NCI-H526 (cell line): ENCODE results near the gene AIRE.
A peak's percentile ranks its signal among the peaks of the same experiment; 100 is the strongest.

Source experiments
- DNase-seq, 2 experiments: peaks; one replicate each; lab custom pipeline; 2025; lab: John Stamatoyannopoulos, UW

AIRE gene

DNA sequence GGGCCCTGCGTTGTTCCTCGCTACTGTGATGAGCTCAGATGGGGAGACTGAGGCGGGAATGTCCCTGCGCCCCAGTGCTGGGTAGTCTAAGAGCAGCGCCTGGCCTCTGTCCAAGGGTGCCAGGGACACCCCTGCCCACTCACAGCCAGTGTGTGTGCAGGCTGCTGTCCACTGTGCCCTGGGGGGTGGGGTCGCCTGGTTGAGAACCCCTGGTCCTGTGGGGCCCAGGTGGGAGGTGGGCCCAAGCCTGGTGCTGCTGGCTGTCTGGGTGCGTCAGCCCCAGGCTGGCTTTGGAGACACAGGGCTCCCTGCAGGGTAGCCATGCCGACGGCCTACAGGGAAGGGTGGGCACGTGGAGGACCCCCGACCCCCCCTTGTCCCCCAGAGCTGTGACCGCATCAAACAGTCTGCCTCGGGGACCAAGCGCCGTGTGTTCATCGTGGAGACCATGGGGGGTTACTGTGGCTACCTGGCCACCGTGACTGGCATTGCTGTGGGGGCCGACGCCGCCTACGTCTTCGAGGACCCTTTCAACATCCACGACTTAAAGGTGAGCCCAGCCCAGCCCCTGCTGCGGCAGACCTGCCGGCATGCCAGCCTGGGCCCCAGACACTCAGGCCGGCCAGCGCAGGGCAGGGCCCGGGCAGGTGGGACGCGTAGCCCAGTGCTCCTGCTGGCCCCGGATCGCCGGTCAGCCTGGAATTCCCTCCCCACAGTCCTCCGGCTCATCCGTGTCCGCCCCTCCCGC, 38.6 kb downstream of the AIRE start:
- no peak for DNase-seq

DNA sequence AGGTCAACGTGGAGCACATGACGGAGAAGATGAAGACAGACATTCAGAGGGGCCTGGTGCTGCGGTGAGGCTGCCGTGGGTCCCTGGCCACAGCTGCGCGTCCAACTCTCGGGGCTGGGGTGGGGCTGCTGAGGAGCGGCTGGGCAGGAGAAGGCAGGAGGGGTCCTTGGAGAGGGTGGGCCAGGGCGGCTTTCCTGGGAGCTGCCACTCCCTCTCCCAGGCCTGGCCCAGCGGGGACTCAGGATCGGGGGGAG, 39.1 kb downstream of the AIRE start:
- no peak for DNase-seq

DNA sequence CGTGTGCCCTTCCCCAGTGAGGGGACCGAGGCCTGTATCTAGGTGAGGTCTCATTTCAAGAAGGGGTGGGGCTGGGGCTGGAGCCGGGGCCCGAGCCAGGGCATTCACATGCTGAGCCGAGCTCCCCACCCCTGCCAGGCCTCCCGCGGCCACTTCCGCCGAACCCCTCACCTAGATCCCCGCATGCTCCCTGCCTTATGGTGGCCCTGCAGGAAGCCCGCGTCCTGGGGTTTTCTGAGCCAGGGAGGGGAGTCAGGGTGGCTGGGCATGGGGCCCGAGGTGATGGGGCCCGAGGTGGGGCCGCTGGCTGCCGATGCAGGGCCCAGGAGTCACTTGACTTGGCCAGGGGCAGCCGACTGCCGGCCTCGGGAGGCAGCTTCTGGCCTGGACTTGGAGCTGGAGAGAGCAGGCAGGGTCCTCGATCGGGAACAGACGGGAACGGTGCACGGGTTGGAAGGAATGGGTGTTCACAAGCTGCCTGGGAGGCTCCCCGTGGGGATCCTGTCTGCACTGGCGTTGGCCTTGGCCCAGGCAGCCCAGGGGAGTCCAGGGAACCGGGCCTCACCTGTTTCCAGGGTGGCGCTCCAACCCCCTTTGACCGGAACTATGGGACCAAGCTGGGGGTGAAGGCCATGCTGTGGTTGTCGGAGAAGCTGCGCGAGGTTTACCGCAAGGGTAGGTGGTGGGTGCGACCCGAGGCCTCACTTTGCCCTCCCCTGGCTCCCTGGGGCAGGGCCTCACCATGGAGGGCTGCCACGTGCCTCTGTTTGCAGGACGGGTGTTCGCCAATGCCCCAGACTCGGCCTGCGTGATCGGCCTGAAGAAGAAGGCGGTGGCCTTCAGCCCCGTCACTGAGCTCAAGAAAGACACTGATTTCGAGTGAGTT, 40.0 kb downstream of the AIRE start:
- no peak for DNase-seq

DNA sequence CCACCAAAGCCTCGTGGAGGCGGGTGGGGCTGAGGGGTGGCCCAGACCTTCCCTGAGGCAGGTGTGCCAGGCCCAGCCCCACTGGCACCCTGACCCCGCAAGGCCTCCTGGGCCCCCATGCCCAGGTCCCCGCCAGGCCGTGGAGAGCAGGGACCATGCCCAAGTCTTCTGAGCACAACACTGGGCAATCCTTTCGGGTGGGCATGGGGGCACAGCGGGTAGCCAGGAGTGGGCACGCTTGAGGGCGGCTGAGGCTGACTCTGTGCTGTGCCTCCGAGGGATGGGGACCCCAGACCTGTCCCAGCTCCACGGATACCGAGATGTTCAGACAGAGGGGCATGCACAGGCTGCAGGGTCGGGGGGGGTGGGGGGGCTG, 40.6 kb downstream of the AIRE start:
- DNase-seq = no peak

DNA sequence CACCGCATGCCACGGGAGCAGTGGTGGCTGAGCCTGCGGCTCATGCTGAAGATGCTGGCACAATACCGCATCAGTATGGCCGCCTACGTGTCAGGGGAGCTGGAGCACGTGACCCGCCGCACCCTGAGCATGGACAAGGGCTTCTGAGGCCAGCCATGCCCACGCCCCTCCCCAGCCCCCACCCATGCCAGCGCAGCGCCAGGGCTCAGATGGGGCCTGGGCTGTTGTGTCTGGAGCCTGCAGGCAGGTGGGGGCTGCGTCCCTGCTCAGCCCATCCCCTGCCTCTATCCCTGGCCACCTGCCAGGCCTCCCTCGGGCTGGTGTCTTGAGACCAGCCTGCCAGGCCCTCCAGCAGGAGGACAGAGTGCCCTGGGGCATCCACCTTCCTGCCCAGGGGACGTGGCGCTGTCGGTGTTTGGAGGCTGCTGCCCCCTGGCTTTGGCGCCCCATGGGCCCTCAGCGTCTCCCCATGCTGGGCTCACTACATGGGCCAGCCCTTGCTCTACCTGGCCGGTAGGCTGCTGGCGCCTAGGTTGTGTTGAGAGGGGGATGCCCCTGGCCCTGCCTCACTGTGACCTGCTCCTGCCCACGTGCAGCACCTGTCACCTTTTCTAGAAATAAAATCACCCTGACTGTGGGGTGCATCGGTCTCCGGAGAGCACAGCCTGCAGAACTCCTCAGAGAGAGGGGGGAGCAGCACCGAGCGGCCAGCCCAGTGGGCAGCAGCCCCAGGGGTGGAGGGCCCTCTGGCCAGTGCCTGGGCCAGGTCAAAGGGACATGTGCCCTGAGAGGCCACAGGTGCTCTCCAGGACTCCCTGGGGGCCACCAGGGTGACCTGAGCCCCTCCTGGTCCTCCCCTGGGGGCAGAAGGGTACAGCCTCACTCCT, 41.3 kb downstream of the AIRE start:
- DNase-seq = no peak

DNA sequence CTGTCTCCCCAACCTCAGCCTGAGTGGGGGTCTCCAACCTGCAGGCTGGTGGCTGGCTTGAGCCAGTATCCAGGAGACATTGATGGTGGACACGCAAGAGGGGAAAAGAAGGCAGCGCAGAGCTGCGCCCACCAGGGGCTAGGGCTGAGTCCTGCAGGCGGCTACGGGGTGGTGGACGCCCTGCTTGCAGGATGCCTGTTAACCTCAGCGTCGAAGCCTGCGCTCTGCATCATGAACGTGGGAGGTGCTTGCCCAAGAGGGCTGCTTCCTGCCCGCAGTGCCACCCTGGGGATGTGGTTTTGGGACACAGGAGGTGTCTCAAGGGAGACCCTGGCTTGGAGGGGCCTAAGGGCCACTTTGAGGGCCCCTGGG, 41.9 kb downstream of the AIRE start:
- DNase-seq = no peak

DNA sequence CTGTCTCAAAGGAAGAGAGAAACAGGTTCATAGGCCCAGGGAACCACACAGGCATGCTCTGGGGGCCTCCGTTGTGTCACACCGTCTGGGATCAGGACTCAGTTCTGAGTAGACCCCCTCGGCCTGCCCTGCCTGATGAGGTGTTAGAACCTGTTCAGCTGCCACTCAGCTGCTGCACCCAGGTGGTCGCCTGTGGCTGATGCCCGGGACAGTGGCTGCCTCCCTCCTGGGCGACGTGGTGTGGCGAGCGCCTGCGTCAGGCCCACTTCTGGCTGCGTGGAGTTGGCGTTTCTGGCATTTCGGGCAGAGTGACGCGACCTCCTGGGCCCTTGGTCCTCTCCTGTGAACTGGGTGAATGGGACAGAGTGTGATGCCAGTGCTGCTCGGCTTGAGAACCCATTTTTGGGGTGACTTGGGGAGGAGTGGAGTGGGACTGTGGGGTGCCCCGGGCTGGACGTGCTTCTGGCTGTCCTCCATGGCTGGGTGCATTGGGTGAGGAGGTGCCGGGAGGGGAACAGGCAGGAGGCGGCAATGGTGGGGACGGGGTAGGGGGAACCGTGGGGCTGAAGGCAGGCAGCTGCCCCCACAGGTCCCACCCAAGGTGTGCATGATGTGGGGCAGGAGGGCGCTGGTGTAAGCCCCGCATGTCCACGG, 42.7 kb downstream of the AIRE start:
- DNase-seq = no peak

DNA sequence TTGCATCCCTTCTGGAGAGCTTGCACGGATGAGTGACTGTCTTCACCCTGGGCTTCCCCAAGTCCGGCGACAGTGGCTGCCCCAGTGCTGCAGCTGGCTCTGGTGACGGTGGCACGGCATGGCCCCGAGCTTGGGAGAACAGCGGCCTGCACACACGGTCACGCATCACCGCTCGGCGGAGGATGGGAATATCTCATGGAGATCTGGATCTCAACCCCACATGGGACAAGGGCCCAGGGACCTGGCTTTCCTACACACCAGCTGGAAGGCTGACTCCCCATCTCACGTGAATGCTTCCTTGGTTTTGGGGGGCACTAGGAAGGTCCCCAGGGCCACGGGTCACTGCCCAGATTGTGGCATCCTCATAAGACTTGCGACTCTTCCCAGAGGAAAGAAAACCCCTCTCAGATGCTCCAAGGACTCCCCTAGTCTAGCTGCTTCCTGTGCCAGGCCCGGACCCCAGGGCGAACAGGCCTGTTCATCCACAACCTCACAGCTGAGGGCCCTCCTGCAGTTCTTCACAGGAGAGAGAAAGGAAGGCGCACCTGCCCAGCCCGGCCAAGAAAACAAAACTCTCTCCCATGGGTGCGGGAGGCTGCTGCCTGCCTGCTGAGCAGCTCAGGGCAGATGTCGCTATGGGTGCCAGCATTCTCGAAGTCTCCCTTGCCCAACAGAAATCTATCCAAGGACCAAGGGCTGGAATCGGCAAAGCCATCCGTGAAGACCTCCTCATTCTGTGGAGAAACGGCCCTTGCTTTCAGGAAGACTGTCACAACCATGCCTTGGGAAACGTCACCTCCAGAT, 43.6 kb downstream of the AIRE start:
- DNase-seq = peak in 1 of 2 experiments; percentile 43

DNA sequence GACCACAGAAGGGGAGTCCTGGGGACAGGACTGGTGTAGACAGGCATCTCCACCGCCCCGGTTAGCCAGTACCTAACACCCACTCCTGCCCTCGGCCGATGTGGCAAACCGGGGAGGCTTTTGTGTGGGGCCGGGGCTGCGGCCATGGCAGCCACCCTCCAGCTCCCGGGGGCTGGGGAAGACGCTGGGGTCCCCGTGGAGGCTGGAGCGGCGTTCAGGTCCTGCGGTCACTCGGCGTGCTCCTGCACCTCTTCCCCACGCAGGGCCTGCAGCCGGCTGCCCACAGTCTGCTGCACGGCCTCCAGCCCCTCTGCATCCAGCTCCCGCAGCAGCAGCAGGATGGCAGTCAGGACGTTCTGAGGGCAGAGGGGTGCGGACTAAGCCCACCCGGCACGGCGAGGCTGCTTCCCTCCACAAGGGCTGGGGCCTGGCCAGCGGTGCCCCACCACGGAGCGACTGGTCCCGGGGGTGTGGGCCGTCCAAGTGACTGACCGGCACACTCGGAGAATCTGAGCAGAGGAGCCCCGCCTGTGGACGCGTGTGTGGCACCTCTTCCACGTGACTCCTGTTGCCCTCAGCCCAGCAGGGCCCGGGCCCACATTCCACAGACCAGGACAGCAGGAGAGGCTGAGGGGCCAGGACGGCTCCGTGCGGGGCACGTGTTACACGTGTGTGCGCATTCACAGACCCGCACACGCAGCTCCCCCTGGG, 44.5 kb downstream of the AIRE start:
- no peak for DNase-seq

DNA sequence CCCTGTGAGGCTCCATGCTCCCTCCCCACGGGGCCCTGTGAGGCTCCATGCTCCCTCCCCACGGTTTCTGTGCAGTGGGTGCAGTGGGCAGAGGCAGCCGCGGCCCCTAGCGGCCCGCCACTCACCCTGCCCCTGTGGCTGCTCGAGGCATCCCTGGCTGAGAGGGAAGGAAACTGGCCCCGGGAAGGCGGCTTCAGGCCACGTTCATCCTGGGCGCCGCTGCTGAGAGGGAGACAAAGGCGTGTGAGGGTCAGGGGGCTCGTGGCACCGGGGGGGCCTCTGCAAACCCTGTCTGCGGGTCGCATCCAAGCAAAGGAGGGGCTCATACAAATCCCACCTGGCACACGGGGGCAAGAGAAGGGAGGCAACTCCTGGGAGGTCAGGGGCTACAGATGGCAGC, 45.0 kb downstream of the AIRE start:
- no peak for DNase-seq

DNA sequence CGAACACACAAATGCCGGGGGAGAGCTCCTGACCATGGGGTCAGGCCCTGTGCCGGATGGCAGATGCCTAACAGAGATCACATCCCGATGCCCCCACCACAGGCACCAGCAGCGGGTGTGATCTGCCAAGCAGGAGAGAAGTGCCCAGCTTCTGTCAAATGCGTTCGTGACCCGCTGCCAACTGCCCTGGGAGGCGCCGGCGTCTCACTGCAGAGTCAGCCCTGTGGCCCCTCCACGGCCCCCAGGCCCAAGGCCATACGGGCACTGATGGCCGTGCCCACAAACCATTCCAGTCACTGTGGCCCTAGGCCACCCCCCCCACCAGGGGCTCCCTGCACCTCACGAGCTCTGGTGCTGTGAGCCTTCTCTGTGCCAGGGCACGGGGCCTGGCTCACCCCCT, 45.5 kb downstream of the AIRE start:
- no peak for DNase-seq

DNA sequence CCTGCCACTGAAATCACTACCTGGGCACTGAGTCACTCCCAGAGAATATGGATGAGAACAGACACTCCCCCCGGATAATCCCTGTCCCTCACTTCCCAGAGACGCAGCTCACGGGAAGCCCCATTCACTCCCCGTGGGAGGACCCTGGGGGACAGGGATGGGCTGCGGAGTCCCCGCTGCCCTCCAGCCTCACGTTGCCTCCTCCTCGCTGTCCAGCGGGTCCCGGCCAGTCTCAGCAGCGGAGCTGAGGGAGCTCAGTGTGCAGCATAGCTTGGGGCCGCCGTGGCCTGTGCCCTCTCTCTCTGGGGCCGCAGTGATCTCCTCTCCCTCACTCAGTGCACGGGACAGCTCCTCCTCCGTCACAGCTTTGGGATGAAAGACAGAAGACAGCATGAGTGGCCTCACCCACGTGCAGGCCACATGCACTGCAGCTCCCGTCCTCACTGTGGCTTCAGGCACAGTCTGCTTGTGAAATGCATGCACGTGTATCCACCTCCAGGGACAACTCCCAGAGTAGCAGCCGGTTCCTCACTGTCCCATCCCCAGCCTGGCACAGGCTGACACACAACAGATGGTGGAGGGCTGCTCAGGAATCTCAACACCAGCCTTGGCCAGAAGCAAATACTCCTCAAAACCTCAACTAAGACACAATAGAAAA, 46.1 kb downstream of the AIRE start:
- no peak for DNase-seq

DNA sequence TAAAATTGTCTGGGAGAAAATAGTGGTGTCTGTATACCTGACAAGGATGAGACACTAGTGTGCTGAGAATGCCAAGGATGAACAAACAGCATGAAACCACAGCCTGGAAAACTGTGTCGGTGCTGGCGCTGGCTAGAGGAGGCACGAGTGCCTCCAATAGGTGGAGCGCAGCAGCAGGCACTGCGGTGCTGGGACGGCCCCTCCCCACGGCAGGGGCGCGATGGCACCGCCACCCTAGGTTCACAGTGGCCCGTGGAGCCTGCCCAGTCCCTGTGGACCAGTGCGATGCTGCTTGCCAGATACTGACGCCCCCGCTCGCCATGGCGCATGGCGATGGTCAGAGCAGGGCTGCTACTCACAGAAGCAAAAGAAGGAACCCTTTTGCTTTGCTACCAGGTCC, 46.7 kb downstream of the AIRE start:
- peak in 1 of 2 experiments; percentile 30 for DNase-seq

DNA sequence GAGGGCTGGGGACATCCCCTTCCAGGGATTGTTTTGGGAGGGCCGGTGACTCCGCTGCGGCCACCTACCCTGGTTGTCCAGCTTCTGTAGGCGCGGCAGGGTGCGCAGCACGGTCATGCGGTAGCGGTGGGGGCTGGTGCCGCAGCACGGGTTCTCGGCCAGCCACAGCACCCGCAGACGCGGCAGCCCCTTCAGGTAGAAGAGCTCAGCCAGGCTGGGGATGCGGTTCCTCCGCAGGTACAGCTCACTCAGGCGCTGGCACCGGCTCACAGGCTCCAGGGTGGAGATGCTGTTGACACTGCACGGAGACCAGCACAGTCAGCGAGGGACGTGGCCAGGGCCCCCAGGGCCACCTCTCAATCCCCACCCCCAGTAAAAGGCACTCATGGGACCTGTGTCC, 47.3 kb downstream of the AIRE start:
- no peak for DNase-seq

DNA sequence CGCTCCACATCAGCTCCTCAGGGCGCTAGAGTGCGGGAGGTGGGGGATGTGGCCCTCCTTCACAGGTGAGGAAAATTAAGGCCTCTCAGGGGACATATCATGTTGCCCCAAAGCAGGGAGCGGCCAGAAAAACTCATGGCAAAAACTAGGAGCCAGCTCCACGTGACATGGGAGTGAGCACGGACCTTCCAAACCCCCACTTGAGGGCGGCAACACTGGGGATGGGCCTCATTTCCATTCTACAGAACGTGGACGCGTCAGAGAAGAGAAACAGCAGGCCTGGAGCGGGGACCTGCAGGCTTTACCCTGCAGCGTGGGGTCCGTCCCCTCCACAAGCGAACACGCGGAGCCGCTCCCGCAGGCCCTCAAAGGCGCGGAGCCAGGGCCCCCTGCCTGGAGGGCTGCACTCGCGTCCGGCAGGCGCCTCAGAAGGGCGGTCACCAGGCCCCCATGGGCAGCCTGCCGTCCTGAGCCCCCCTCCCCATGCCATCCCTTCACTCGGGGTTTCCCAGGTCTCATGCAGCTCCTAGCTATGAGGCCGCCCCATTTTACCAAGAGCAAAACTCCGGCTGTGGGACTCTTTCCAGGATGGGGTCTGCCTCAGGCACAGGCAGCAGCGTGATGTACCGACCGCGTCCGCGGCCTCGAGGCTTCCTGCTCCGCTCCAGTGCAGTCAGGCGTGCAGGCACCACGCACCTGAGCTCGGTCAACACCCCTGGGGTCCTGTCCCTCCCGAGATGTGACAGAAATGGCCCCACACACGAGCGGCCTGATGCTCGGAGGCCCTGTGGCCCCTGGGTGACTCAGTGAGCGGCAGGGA, 48.0 kb downstream of the AIRE start:
- DNase-seq = peak in 1 of 2 experiments; percentile 68

DNA sequence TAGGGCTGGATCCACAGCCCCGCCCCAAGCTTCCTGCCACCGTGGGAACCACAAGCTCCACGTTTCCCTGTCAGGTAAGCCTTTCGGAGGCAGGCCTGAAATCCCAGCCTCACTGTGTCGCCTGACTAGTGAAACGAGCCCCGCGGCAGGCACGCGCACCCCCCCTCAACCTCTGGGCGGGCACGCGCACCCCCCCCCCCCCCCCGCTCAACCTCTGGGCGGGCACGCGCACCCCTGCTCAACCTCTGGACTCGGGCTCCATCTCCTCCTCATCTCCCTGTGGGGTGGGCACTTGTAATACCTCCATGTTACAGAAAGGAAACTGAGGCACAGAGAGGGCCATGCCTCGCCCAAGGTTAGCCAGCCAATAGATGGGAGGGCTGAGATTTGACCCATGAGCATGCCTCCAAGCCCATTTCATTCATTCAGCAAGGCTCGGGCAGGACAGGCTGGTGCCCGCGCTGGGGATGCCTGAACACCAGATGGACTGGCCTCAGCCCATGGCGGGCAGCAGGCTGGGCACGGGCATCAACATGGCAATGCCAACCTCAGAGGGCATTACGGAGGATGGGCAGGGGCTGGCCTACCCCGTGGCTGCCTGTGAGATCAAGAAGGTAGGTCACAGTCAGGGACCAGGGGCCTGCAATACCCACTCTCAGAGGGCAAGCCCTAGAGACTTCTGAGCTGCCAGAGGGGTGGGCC, 48.8 kb downstream of the AIRE start:
- peak in 1 of 2 experiments; percentile 68 for DNase-seq

DNA sequence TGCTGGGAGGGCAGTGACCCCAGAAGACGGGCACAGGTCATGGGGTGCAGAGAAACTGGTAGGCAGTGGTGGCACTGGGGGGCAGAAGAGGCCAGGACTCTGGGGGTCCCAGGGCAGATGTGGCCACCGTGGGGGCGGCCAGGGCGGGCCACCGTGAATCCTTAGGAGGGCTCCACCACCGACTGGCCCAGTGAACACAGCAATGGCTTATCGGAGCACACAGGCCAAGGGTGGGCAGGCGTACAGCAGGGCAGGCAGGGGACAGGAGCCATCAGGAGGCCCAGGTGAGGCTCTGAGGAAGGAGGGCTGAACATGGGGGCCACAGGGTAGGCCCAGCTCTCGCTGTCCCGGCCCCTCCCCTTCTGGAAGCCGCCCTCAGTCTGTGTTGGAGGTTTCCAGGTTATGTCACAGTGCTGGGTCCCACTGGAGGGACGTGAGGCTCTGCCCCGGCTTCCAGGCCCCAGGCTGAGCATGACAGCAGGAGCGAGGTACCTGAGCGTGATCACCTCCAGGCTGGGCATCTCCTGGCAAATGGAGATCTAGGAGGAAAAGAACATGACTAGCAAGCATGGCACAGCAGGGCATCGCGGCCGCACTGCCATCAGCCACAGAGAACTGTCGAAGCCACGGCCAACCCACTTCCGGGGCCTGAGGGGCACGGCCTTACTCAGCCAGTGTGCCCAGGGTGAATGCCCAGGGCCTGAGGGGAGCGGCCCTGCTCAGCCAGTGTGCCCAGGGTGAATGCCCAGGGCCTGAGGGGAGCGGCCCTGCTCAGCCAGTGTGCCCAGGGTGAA, 49.8 kb downstream of the AIRE start:
- DNase-seq = no peak

DNA sequence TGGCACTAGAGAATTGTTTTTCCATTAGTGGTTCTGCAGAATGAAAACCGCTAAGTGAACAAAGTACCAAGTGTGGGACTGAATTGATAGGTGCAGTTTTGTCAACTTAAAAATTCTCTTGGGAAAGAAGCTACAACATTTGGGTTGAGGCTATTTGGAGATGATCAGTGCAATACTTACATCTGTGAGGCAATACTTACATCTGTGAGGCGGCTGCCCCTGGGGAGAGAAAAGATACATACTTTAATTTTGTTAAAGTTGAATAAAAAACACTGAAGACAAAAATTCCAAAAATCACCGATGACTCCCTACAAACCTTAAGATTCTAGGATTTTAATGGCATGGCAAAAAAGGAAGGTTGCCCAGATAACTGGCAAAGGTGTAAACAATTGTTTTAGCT, 51.8 kb downstream of the AIRE start:
- DNase-seq = no peak
